Measurements from ENCODE around the gene NUBPL. TPM values are rescaled to one million over a fixed set of nuclear protein-coding genes. Genes with fewer than 3 reads are reported as not detected.
A peak's percentile ranks its signal among the peaks of the same experiment; 100 is the strongest.

Gene NUBPL
- total RNA-seq, 1 donor from 2014 or later, result 6.3 TPM

- no peak for DNase-seq (ENCODE audit: low read depth)
- TF ChIP-seq CTCF (conservative IDR thresholded peaks at IDR 0.05; ENCODE audit: low read depth, low read length), result no peak
- H3K4me3 ChIP-seq (ENCODE audit: low read depth, low read length), result no peak overlapping the region
Measured at GRCh38 chr14:31770271-31770670, 209.1 kb downstream of the NUBPL start.

GRCh38 chr14:31774567-31774966 lies 213.4 kb downstream of the NUBPL start:
- no peak for DNase-seq (ENCODE audit: low read depth)
- no peak for TF ChIP-seq CTCF (conservative IDR thresholded peaks at IDR 0.05; ENCODE audit: low read depth, low read length)
- H3K4me3 ChIP-seq (ENCODE audit: low read depth, low read length), result no peak overlapping the region

- H3K4me3 ChIP-seq (ENCODE audit: low read depth, low read length), result no peak overlapping the region
- no peak for TF ChIP-seq CTCF (conservative IDR thresholded peaks at IDR 0.05; ENCODE audit: low read depth, low read length)
- DNase-seq (ENCODE audit: low read depth), result no peak
Measured at GRCh38 chr14:31777312-31777711, 216.1 kb downstream of the NUBPL start.

- H3K4me3 ChIP-seq (ENCODE audit: low read depth, low read length), result no peak overlapping the region
- no peak for DNase-seq (ENCODE audit: low read depth)
- no peak for TF ChIP-seq CTCF (conservative IDR thresholded peaks at IDR 0.05; ENCODE audit: low read depth, low read length)
Measured at GRCh38 chr14:31781578-31781977, 220.4 kb downstream of the NUBPL start.

GRCh38 chr14:31785574-31785973 lies 224.4 kb downstream of the NUBPL start:
- DNase-seq (ENCODE audit: low read depth), result no peak
- TF ChIP-seq CTCF (conservative IDR thresholded peaks at IDR 0.05; ENCODE audit: low read depth, low read length), result no peak
- no peak overlapping the region for H3K4me3 ChIP-seq (ENCODE audit: low read depth, low read length)

GRCh38 chr14:31787377-31787776 lies 226.2 kb downstream of the NUBPL start:
- peak; percentile 13 for DNase-seq (ENCODE audit: low read depth)
- TF ChIP-seq CTCF (conservative IDR thresholded peaks at IDR 0.05; ENCODE audit: low read depth, low read length), result peak; percentile 51
- no peak overlapping the region for H3K4me3 ChIP-seq (ENCODE audit: low read depth, low read length)

- DNase-seq (ENCODE audit: low read depth), result no peak
- no peak overlapping the region for H3K4me3 ChIP-seq (ENCODE audit: low read depth, low read length)
- TF ChIP-seq CTCF (conservative IDR thresholded peaks at IDR 0.05; ENCODE audit: low read depth, low read length), result no peak
Measured at GRCh38 chr14:31788340-31788739, 227.1 kb downstream of the NUBPL start.

Measured in epithelial cell of proximal tubule (primary cell).